Activated CD4-positive, alpha-beta T cell treated with anti-CD3 and anti-CD28 coated beads, Interleukin-2, amount 50 U/mL, for 1 hour (primary cell): ENCODE results near the gene RAB27B.

ENCODE experiments used
- DNase-seq: peaks from one replicate; pipeline ENCODE4 v3.0.0-alpha.2; 2020

RAB27B gene

GRCh38 chr18:54916507-54916906 lies 88.2 kb downstream of the RAB27B start:
- no peak for DNase-seq

GRCh38 chr18:54918060-54918459 lies 89.8 kb downstream of the RAB27B start:
- no peak for DNase-seq

- no peak for DNase-seq
Observed at GRCh38 chr18:54919412-54919811, 91.1 kb downstream of the RAB27B start.

GRCh38 chr18:54923339-54923956 lies 95.2 kb downstream of the RAB27B start:
- DNase-seq, result no peak

GRCh38 chr18:54924948-54925347 lies 96.7 kb downstream of the RAB27B start:
- no peak for DNase-seq

GRCh38 chr18:54926593-54927325 lies 98.5 kb downstream of the RAB27B start:
- no peak for DNase-seq

- no peak for DNase-seq
Observed at GRCh38 chr18:54928236-54928635, 100.0 kb downstream of the RAB27B start.

GRCh38 chr18:54931152-54931551 lies 102.9 kb downstream of the RAB27B start:
- DNase-seq, result no peak

GRCh38 chr18:54932472-54932871 lies 104.2 kb downstream of the RAB27B start:
- no peak for DNase-seq

- DNase-seq, result no peak
Observed at GRCh38 chr18:54938506-54938905, 110.2 kb downstream of the RAB27B start.

- no peak for DNase-seq
Observed at GRCh38 chr18:54939361-54939917, 111.2 kb downstream of the RAB27B start.

- no peak for DNase-seq
Observed at GRCh38 chr18:54942144-54942543, 113.9 kb downstream of the RAB27B start.

GRCh38 chr18:54942569-54942968 lies 114.3 kb downstream of the RAB27B start:
- no peak for DNase-seq
